HEK293 (cell line): ENCODE data around the gene OR6B1.

Experiments used
- CTCF ChIA-PET: fragments of 350-600 bp; formaldehyde crosslinking; extraction: SDS; loops from one replicate; lab custom pipeline; 2021; ENCODE audit warnings: antibody characterized with exemption; lab: Yijun Ruan, JAX
- POLR2A ChIA-PET: fragments of 300-600 bp; formaldehyde crosslinking; extraction: SDS; loops from one replicate; lab custom pipeline; 2020; ENCODE audit warnings: antibody characterized with exemption, inconsistent platforms; lab: Yijun Ruan, JAX
- H3K27ac ChIP-seq: fragments of 200-500 bp; sonication (Bioruptor generic); 2 replicates; pipeline ENCODE4 v1.5.1; 2014; ENCODE audit warnings: low read depth, low read length, control low read depth, inconsistent platforms; ENCODE audit errors: extremely low read depth
- H3K36me3 ChIP-seq, 2 experiments: fragments of 200-500 bp in 1 of 2; sonication (Bioruptor generic) in 1 of 2; 1 replicate in 1 of 2; 2 replicates in 1 of 2; pipeline ENCODE4 v1.5.1; 2014 to 2017; ENCODE audit warnings: inconsistent platforms in 2 of 2, low read length in 2 of 2; ENCODE audit not compliant: control insufficient read depth in 2 of 2, insufficient read depth in 1 of 2
- H3K4me1 ChIP-seq: fragments of 200-500 bp; sonication (Bioruptor generic); 2 replicates; pipeline ENCODE4 v1.5.1; 2014; ENCODE audit warnings: mild to moderate bottlenecking, low read length, inconsistent platforms; ENCODE audit not compliant: control insufficient read depth, insufficient read depth
- H3K4me3 ChIP-seq: 2 replicates; pipeline ENCODE4 v1.5.1; 2011; ENCODE audit warnings: low read depth, mild to moderate bottlenecking, control low read depth, low read length, moderate library complexity
- H3K9me3 ChIP-seq: fragments of 200-500 bp; sonication (Bioruptor generic); 2 replicates; pipeline ENCODE4 v1.5.1; 2014; ENCODE audit warnings: low read depth, low read length, inconsistent platforms; ENCODE audit not compliant: control insufficient read depth, insufficient read depth
- ATF2 ChIP-seq: fragments of 450-650 bp; formaldehyde crosslinking; IDR thresholded peaks from 2 replicates; pipeline ENCODE4 v1.5.1; 2016; ENCODE audit warnings: missing biosample characterization, missing genetic modification characterization, low read depth
- GLI2 ChIP-seq: fragments of 450-650 bp; formaldehyde crosslinking; IDR thresholded peaks from 2 replicates; pipeline ENCODE4; 2017; ENCODE audit warnings: missing biosample characterization, missing genetic modification characterization, low read depth, borderline replicate concordance
- GLIS2 ChIP-seq: fragments of 450-650 bp; formaldehyde crosslinking; IDR thresholded peaks from 2 replicates; pipeline ENCODE4 v1.5.1; 2016; ENCODE audit warnings: missing biosample characterization, missing genetic modification characterization
- HOXD13 ChIP-seq: sonication (generic); formaldehyde crosslinking; IDR thresholded peaks from 2 replicates; pipeline ENCODE4 v1.8.0; 2022; ENCODE audit warnings: missing genetic modification reagents, borderline replicate concordance
- PRDM4 ChIP-seq: fragments of 450-650 bp; formaldehyde crosslinking; IDR thresholded peaks from 2 replicates; pipeline ENCODE4 v1.5.1; 2017; ENCODE audit warnings: missing biosample characterization, missing genetic modification characterization
- WT1 ChIP-seq: fragments of 450-650 bp; formaldehyde crosslinking; IDR thresholded peaks from 2 replicates; pipeline ENCODE4 v1.5.1; 2016; ENCODE audit warnings: missing biosample characterization, missing genetic modification characterization
- ZFHX2 ChIP-seq: fragments of 450-650 bp; formaldehyde crosslinking; conservative IDR thresholded peaks from 2 replicates; pipeline ENCODE4 v1.5.1; 2016; ENCODE audit warnings: missing biosample characterization, missing genetic modification characterization
- ZNF140 ChIP-seq: fragments of 450-650 bp; formaldehyde crosslinking; IDR thresholded peaks from 2 replicates; pipeline ENCODE4 v1.5.1; 2016; ENCODE audit warnings: missing biosample characterization, missing genetic modification characterization
- ZNF23 ChIP-seq: fragments of 450-650 bp; formaldehyde crosslinking; IDR thresholded peaks from 2 replicates; pipeline ENCODE4 v1.5.1; 2016; ENCODE audit warnings: missing biosample characterization, missing genetic modification characterization, borderline replicate concordance
- ZNF416 ChIP-seq: fragments of 450-650 bp; formaldehyde crosslinking; IDR thresholded peaks from 2 replicates; pipeline ENCODE4 v1.5.1; 2016; ENCODE audit warnings: missing biosample characterization, missing genetic modification characterization
- ZNF571 ChIP-seq: fragments of 450-650 bp; formaldehyde crosslinking; IDR thresholded peaks from 2 replicates; pipeline ENCODE4 v1.5.0; 2017; ENCODE audit warnings: missing biosample characterization, missing genetic modification characterization
- ZNF707 ChIP-seq: fragments of 450-650 bp; formaldehyde crosslinking; IDR thresholded peaks from 2 replicates; pipeline ENCODE4 v1.5.1; 2016; ENCODE audit warnings: missing biosample characterization, missing genetic modification characterization
- ZXDB ChIP-seq: fragments of 450-650 bp; formaldehyde crosslinking; IDR thresholded peaks from 2 replicates; pipeline ENCODE4 v1.5.1; 2016; ENCODE audit warnings: missing biosample characterization, missing genetic modification characterization
- TF ChIP-seq, protein P1 (sequence below): fragments of 450-650 bp; formaldehyde crosslinking; IDR thresholded peaks from 2 replicates; pipeline ENCODE4 v1.5.1; 2016; ENCODE audit warnings: missing biosample characterization, missing genetic modification characterization
- TF ChIP-seq, protein P2 (sequence below): fragments of 450-650 bp; formaldehyde crosslinking; IDR thresholded peaks from 2 replicates; pipeline ENCODE4 v1.5.1; 2016; ENCODE audit warnings: missing biosample characterization, missing genetic modification characterization
- TF ChIP-seq, protein P3 (sequence below): fragments of 450-650 bp; formaldehyde crosslinking; IDR thresholded peaks from 2 replicates; pipeline ENCODE4 v1.5.1; 2016; ENCODE audit warnings: missing biosample characterization, missing genetic modification characterization

The OR6B1 gene

DNA sequence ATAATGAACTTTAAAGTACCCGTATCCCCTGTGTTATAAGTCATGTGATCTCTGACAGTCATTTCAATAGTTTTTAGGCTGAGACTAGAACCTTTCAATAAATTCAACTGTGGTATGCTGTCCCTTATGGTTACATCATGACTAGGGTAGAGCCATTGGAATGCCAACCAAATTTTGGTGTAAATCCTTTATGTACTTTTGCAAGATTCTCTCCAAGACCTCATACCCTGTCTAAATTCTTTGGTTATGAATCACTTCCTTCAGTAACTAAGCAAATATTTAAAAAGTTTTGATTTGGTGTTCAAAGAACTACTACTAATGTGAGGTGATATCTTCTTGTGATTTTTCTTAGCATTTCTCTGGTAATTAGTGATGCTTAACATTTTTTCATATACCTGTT lies 20.8 kb upstream of the OR6B1 start:
- Histone ChIP-seq H3K27ac (no peak overlapping the region), H3K4me1 (no peaks in the 10 kb centered on the region), H3K36me3 (no peaks in the 10 kb centered on the region), H3K9me3 (no peaks in the 10 kb centered on the region), H3K4me3 (no peak overlapping the region)
- POLR2A ChIA-PET, result no interaction called here
- CTCF ChIA-PET, result interaction anchor here (0.6 kb wide), 2 partner anchors 80 to 624 kb away, joined by 3 to 4 read pairs; no protein-coding TSS in a partner anchor
- no peak for TF ChIP-seq ZNF140 (tag by site-specific recombination)
- TF ChIP-seq GLIS2 (tag by site-specific recombination), result no peak
- TF ChIP-seq WT1 (tag by site-specific recombination), result no peak
- TF ChIP-seq, protein P1, sequence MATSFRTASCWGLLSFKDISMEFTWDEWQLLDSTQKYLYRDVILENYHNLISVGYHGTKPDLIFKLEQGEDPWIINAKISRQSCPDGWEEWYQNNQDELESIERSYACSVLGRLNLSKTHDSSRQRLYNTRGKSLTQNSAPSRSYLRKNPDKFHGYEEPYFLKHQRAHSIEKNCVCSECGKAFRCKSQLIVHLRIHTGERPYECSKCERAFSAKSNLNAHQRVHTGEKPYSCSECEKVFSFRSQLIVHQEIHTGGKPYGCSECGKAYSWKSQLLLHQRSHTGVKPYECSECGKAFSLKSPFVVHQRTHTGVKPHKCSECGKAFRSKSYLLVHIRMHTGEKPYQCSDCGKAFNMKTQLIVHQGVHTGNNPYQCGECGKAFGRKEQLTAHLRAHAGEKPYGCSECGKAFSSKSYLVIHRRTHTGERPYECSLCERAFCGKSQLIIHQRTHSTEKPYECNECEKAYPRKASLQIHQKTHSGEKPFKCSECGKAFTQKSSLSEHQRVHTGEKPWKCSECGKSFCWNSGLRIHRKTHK (tag by site-specific recombination), result no peak
- TF ChIP-seq, protein P2, sequence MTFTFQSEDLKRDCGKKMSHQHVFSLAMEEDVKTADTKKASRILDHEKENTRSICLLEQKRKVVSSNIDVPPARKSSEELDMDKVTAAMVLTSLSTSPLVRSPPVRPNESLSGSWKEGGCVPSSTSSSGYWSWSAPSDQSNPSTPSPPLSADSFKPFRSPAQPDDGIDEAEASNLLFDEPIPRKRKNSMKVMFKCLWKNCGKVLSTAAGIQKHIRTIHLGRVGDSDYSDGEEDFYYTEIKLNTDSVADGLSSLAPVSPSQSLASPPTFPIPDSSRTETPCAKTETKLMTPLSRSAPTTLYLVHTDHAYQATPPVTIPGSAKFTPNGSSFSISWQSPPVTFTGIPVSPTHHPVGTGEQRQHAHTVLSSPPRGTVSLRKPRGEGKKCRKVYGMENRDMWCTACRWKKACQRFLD, result no peak
- TF ChIP-seq GLI2, result no peak
- TF ChIP-seq, protein P3, sequence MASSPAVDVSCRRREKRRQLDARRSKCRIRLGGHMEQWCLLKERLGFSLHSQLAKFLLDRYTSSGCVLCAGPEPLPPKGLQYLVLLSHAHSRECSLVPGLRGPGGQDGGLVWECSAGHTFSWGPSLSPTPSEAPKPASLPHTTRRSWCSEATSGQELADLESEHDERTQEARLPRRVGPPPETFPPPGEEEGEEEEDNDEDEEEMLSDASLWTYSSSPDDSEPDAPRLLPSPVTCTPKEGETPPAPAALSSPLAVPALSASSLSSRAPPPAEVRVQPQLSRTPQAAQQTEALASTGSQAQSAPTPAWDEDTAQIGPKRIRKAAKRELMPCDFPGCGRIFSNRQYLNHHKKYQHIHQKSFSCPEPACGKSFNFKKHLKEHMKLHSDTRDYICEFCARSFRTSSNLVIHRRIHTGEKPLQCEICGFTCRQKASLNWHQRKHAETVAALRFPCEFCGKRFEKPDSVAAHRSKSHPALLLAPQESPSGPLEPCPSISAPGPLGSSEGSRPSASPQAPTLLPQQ (tag by site-specific recombination), result no peak
- no peak for TF ChIP-seq ZNF416 (tag by site-specific recombination)

DNA sequence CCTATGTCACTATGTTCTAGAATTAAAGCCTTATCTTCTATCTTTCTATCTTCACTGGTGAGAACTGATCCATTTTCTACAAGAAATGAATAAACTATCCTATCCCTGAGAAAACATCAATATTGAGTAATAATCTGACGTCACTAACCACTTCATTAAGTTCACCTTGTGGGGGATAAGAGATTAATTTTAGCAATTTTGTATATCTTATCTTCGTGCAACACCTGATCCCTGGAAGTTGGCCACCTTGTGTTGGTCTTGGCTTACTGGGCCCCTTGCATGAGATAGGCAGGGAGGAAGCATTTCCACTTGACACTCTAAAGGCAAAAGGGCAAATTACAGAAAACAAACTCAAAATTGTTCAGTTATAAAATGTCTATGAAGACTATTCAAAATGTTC lies 20.1 kb upstream of the OR6B1 start:
- no peak overlapping the region for H3K27ac ChIP-seq
- H3K4me3 ChIP-seq, result no peak overlapping the region

DNA sequence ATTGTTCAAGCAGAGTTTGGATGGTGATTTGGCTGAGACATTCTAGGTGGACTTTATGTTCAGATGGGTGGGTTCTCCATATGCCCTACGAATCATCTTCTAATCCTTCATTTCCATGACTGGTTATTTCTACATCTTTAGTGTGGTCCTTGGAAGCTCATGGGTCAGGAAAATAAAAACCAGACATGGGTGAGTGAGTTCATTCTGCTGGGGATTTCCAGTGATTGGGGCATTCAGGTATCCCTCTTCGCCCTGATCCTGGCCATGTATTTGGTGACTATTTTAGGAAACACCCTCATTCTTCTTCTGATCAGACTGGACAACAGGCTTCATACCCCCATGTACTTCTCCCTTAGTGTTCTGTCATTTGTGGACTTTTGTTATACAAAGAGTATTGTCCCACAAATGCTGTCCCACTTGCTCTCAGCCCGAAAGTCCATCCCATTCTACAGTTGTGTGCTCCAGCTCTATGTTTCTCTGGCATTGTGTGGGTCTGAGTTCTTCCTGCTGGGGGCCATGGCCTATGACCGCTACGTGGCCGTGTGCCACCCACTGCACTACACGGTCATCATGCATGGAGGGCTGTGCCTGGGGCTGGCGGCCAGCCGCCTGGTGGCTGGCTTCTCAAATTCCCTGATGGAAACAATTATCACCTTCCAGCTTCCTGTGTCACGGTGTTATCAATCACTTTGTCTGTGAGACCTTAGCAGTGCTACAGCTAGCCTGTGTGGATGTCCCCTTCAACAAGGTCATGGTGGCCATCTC lies 19.2 kb upstream of the OR6B1 start:
- no peak overlapping the region for H3K27ac ChIP-seq
- H3K36me3 ChIP-seq, result no peaks in the 10 kb centered on the region
- ChIA-PET CTCF (interaction anchor here (0.6 kb wide), 1 partner anchor 79 kb away, joined by 3 read pairs; the partner anchor contains the start of gene TCAF1), POLR2A (no interaction called here)
- no peaks in the 10 kb centered on the region for H3K4me1 ChIP-seq
- no peaks in the 10 kb centered on the region for H3K9me3 ChIP-seq
- no peak for TF ChIP-seq PRDM4 (tag by site-specific recombination)
- TF ChIP-seq ZXDB (tag by site-specific recombination), result no peak
- TF ChIP-seq ZFHX2 (tag by site-specific recombination), result no peak
- TF ChIP-seq ZNF707, result no peak
- TF ChIP-seq ZNF571 (tag by site-specific recombination), result no peak
- no peak for TF ChIP-seq HOXD13 (CRISPR knock-in tag)
- no peak overlapping the region for H3K4me3 ChIP-seq

More for the DNA sequence above, 20.1 kb upstream of the OR6B1 start:
- ChIA-PET POLR2A (no interaction called here), CTCF (interaction anchor here (0.6 kb wide), 2 partner anchors 81 to 624 kb away, joined by 3 to 4 read pairs; no protein-coding TSS in a partner anchor)
- Histone ChIP-seq H3K9me3 (no peaks in the 10 kb centered on the region), H3K36me3 (no peaks in the 10 kb centered on the region), H3K4me1 (no peaks in the 10 kb centered on the region)
- TF ChIP-seq ZNF23 (tag by site-specific recombination), result no peak
- no peak for TF ChIP-seq GLI2
- TF ChIP-seq ATF2 (tag by site-specific recombination), result peak; percentile 21; the same call in 1 of the 2 replicates
